Stimulated activated CD8-positive, alpha-beta memory T cell treated with anti-CD3 and anti-CD28 coated beads, Interleukin-7, amount 100 ng/mL, for 48 hours (primary cell): Measurements from ENCODE around the gene SOBP.
A peak's percentile ranks its signal among the peaks of the same experiment; 100 is the strongest.

Experiments used
- DNase-seq, 2 donors: peaks; one replicate each; pipeline ENCODE4 v3.0.0-alpha.2; 2020; ENCODE audit warnings: low read depth in 1 of 2; ENCODE audit errors: extremely low read depth in 1 of 2

Gene SOBP

GRCh38 chr6:107611094-107611810, 121.3 kb downstream of the SOBP start:
- DNase-seq, result no peak

GRCh38 chr6:107612762-107613415, 123.0 kb downstream of the SOBP start:
- DNase-seq, result no peak

DNA sequence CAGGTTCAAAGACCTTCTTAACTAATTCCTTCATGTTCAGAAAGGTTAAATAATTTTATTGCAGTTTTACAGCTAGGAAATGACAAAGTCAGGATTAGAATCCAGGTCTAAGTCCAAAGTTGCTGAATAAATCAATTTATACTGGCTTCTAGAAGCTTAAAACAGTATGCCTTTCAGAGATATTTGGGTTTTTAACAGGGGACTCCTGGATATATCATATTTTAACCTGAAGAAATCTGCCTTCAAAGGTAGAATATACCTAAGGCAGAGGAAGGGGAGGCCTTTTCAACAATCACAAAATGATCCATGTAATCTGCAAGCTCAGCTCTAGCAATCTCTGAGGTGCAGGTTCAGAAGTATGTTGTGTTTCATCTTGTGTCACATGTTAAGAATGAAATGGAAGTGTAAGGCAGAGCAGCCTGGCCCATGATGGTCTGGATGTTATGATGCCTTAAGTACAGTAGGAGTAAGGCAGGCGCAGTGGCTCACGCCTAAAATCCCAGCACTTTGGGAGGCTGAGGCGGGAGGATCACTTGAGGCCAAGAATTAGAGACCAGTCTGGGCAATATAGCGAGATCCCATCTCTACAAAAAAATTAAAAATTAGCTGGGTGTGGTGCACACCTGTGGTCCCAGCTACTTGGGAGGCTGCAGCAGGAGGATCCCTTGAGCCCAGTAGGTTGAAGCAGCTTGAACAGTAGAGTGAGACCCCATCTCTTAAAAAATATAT, 123.9 kb downstream of the SOBP start:
- DNase-seq, result no peak

DNA sequence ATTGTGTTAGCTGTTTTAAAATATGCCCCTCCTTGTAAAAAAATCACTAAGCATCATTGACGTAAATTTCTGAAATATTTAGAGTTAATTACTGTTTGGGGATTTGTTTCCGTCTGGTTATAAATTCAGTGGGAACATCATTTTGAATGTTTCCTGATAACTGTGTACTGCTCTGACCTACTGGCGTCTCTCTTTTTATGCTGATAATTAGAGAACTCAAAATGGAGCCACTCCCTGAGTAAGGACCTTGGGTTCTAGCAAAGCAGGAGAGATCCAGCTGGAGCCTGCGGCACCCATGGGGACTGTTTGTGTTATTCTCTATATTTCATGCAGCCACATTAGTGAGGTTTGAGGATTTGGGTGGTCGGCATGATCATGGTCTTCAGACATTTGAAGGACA, 124.9 kb downstream of the SOBP start:
- no peak for DNase-seq

GRCh38 chr6:107616775-107617174, 126.9 kb downstream of the SOBP start:
- DNase-seq, result no peak

DNA sequence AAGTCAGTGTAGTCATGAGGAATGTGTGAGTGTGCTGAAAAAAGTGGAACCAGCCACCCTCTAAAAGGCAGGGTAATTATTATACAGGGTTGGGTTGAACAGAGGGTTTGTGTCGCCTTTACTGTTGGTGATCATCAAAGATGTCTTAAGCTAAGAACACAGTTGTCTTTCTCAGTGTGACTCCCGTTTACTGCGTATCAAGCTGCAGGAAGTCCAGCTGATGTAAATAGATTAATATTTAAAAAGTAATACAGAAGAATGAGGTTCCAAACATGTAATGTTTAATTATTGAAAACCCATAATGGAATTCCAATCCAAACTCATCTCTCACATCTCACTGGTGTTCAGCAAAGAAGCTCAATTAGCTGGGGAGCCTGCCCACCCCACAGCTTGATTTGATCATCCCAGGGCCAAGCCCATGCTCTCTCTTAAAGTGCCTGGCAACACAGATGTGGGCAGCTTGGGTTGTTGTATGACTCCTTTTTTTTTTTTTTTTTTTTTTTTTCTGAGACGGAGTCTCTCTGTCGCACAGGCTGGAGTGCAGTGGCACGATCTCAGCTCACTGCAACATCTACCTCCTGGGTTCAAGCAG, 127.5 kb downstream of the SOBP start:
- no peak for DNase-seq

GRCh38 chr6:107618672-107619071, 128.8 kb downstream of the SOBP start:
- peak; percentile 34 to 47 for DNase-seq

GRCh38 chr6:107620732-107621131, 130.8 kb downstream of the SOBP start:
- DNase-seq, result no peak

DNA sequence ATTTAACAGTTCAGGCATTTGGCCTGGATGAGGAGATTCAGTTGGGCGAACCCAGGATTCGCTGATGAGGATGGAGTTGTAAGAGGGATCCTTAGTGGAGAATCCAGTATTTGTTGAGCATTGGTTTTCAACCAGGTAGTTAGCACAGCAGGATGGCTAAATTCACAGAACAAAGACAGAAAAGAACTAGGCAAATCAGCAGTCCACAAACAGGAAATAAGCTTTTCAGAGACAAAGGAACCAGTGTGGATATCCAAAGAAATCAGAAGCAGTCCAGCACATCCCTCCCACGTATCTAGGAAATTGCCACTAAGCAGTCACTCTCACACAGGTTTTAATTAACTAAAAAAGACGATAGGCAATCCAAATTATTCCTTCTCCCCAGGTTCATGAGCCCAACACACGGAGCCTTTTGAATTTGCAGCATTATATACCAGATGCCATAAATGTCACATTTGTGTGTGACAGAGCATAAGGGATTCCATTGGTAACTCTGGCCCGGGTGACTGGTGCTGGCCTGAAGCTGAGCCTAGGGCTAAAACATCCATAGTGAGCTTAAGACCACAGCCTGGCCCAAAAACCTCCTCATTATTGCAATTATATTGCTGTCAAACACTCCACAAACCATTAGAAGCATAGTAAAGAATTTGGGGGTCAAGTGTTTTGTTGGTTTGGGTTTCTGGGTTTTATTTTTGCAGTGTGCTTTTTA, 131.5 kb downstream of the SOBP start:
- DNase-seq, result no peak

DNA sequence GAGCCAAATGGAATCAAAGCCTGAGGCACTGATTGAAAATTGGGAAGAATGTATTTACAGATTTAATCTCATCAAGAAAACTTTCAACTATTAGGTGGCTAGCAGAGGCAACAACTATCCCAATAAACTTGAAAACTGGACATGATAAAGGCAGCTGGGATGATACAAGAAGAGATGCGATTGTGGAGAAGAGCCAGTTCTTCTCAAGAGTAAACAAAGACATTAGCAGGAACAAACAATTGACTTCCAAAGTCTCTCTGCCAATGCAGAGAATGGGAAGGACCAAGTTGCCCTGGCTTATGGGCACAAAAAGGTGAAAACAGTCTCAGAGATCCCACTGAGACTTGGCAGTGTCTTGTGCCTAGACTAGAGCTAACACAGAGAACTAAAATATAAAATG, 132.4 kb downstream of the SOBP start:
- no peak for DNase-seq

DNA sequence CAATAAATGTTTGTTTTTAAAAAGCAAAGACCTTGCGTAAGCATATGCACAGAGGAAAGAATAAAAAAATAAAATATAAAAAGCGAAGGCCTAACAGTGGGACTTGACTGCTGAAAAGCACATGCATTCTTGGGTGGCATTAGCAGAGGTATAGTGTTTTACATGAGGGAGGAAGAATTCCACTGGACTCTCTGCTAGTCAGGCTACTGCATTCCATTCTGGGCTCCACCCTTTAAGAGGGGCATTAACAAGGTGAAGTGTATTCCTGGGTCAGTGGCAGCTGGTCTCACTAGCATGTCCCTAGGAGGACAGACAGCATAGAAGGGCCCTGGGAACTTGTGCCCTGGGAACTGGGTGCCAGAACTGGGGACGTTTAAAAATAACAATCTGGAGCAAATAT, 134.1 kb downstream of the SOBP start:
- no peak for DNase-seq

- no peak for DNase-seq
Measured at GRCh38 chr6:107624541-107624940, 134.6 kb downstream of the SOBP start.

DNA sequence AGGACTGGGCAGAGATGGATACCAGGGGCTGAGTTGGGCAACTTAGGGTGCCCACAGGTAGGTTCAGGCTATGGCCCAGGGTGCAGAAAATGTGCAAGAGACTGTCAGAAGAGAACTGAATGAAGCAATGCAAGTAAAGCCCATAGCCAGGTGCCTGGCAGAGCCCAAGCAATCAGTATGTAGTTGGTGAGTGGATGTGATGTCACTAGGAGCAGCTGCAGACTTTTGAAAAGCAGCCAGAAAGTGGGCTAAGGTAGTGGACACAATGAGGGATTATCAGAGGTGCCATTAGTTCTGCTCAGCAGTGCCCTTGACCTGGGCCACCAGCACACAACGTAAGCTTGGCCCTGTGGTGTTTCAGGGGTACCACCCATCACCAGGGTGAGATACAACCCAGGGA, 135.3 kb downstream of the SOBP start:
- DNase-seq, result no peak

DNA sequence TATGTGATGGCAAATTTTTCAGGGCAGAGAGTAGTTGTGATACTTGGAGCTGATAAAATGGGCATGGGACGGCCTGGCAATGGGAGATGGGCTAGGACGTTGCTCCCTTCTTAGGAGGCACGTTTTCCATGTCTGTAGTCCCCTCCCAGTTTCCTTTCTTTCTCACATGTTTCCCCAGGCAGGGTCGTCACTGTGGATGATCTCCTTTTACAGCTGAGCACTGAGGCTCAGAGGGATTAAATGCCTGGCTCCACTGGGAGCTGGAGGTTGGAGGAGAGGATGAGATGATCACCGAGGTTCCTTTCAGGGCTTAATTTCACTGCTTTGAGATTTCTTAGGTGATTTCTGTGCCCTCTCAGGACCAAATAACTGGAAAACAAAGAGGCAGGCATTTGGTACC, 136.7 kb downstream of the SOBP start:
- DNase-seq, result no peak

DNA sequence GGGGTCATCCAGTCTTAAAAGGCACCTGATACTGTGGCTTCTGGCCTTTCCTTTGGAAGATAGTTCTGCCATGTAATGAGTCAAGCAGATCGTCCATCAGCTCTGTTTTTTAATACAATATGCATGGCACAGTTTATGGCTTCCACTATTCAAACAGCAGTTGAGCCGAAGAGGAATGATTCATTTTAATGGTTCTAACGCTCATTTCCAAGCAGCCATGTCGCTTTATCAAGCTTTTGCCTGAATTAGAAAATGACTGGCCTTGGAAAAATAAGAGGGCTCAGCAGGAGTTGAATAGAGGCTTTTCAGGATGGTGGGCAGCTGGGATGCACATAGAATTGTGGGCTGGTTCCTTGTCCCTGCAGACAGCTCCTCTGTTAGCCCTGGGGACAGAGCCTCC, 138.1 kb downstream of the SOBP start:
- DNase-seq, result no peak

- DNase-seq, result no peak
Measured at GRCh38 chr6:107628878-107629277, 139.0 kb downstream of the SOBP start.

DNA sequence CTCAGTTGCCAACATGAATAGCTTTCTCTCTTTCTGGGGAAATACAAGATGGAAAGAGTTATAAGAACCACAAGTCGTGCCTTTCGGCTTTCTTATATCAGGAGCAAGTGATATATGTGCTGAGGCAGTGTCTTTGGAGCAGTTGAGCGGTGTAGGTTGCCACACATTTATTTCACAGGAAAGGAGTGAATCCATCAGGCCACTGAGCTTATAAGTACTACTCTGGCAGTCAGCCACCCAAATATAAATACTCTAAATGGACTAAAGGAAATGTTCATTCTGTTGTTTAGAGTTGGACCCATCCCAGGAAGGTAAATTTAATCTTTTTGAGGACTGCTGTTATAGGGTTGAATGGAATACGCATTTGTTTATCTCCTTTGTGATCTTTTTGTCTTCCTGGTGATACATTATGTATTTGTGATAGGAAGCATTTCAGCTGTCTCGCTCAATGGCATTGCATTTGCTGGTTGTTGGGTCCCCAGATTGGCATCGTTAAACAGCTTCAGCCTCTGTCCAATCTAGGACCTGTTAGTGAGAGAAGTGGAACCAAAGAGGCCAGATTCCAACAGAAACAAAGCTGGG, 139.7 kb downstream of the SOBP start:
- no peak for DNase-seq

DNA sequence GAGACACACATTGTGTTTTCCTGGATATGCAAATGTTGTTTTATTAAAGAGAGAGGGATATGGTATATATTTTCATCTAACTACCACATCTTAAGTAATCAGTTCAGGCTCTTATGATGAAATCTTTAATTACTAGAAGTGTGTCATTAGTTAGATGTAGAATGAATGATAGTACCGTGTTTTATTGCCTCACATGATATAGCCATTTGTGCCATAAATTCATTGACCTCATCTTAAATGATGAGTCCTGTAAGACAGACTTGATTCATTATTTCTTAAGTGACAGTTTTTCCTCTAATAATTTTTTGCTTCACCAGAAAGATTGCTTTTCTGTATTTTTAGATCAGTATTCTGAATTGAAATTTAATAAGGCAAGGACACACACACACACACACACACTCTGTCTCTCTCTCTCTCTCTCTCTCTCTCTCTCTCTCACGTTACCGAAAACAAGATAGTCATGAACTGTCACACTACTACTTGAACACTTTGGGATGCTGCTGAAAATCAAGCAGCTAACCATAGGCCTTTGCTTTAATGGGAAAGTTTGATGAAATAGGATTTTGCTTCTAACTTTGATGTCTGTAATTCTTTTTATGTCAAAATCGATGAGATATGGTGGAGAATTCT, 140.5 kb downstream of the SOBP start:
- DNase-seq, result no peak

- DNase-seq, result no peak
Measured at GRCh38 chr6:107632381-107633136, 142.6 kb downstream of the SOBP start.
